GM23248 (cell line): Measurements from ENCODE around the gene SLC17A2.

ENCODE experiments used
- EZH2 ChIP-seq: fragments of 200-600 bp; sonication (generic); IDR thresholded peaks from 2 replicates; pipeline ENCODE4 v1.6.1; 2018; ENCODE audit warnings: antibody characterized with exemption, mild to moderate bottlenecking; ENCODE audit not compliant: insufficient read depth, poor library complexity, severe bottlenecking
- EZH2phosphoT487 ChIP-seq: fragments of 200-600 bp; sonication (generic); IDR thresholded peaks from 2 replicates; pipeline ENCODE4 v1.6.1; 2018; ENCODE audit warnings: antibody characterized with exemption, moderate library complexity, mild to moderate bottlenecking, low read depth; ENCODE audit not compliant: insufficient read depth

DNA sequence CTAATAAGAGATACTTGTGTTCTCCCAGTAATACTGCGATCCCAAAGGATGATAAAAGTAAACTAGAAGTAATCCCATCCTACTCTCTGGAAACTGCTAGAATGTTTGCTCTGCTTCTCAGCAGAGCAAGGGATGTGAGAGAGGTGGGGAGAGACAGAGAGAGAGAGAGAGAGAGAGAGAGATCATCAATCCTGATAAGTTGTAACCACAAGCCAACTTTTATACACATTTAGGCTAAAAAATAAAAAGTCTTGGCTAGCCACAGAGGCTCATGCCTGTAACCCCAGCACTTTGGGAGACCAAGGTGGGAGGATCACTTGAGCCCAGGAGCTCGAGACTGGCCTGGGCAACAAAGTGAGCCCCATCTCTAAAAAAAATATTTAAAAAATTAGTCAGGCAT lies 16.1 kb upstream of the SLC17A2 start:
- TF ChIP-seq EZH2 (no peak), EZH2phosphoT487 (no peak)
